Measurements from ENCODE around the gene WNT5B.
A peak's percentile ranks its signal among the peaks of the same experiment; 100 is the strongest.

Gene WNT5B

GRCh38 chr12:1628666-1629337, at the start of gene WNT5B:
Gene WNT5B, plus strand, starts transcription at chr12:1629231. Its CDS starts 2,124 bp downstream, at chr12:1631355.
- no peak for DNase-seq

- DNase-seq: no peak
Measured at GRCh38 chr12:1579651-1580435, 49.2 kb upstream of the WNT5B start.

- no peak for DNase-seq
Measured at GRCh38 chr12:1580526-1580925, 48.5 kb upstream of the WNT5B start.

- no peak for DNase-seq
Measured at GRCh38 chr12:1581973-1582708, 46.9 kb upstream of the WNT5B start.

GRCh38 chr12:1582709-1583050, 46.4 kb upstream of the WNT5B start:
- DNase-seq: no peak

GRCh38 chr12:1583421-1584078, 45.5 kb upstream of the WNT5B start:
- peak; percentile 55 to 65 for DNase-seq

- DNase-seq: no peak
Measured at GRCh38 chr12:1584326-1584725, 44.7 kb upstream of the WNT5B start.

GRCh38 chr12:1587927-1588574, 41.0 kb upstream of the WNT5B start:
- DNase-seq: no peak

- no peak for DNase-seq
Measured at GRCh38 chr12:1588575-1588947, 40.5 kb upstream of the WNT5B start.

- no peak for DNase-seq
Measured at GRCh38 chr12:1590221-1590979, 38.6 kb upstream of the WNT5B start.

GRCh38 chr12:1591034-1591433, 38.0 kb upstream of the WNT5B start:
- no peak for DNase-seq

GRCh38 chr12:1591543-1591942, 37.5 kb upstream of the WNT5B start:
- no peak for DNase-seq

- peak in 1 of 2 experiments; percentile 33 for DNase-seq
Measured at GRCh38 chr12:1592444-1593173, 36.4 kb upstream of the WNT5B start.

- no peak for DNase-seq
Measured at GRCh38 chr12:1593174-1594005, 35.6 kb upstream of the WNT5B start.

GRCh38 chr12:1594006-1594260, 35.1 kb upstream of the WNT5B start:
- DNase-seq: no peak

- DNase-seq: peak; percentile 42 to 69
Measured at GRCh38 chr12:1594261-1595025, 34.6 kb upstream of the WNT5B start, which contains the start of gene FBXL14. Gene FBXL14, minus strand, starts transcription at chr12:1594581. Its CDS starts 515 bp downstream, at chr12:1594066.

- DNase-seq: no peak
Measured at GRCh38 chr12:1595026-1595561, 33.9 kb upstream of the WNT5B start.

GRCh38 chr12:1595690-1596347, 33.2 kb upstream of the WNT5B start:
- no peak for DNase-seq

- no peak for DNase-seq
Measured at GRCh38 chr12:1598757-1599156, 30.3 kb upstream of the WNT5B start.

Data from Kasumi-1 (cell line).